ENCODE data around the gene KCTD10.

DNA sequence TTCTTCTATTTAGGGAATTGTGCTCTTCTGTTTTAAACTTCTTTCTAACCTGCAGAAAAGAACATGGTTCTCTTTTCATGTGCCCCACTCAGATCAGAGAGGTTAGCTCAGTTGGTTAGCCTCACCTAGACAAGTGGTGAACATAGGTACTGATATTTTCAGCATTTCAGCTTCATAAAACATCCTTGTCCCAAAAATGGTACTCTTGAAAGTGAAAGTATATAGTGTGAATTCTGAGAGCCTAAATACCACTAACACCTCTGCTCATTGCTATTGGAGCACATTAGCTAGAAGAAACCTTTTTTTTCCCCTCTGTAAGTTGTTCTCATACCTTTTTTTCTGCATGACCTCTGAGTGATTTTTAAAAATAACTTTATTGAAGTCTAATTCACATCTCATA, 17.9 kb upstream of the KCTD10 start:
- TF ChIP-seq, protein P1, sequence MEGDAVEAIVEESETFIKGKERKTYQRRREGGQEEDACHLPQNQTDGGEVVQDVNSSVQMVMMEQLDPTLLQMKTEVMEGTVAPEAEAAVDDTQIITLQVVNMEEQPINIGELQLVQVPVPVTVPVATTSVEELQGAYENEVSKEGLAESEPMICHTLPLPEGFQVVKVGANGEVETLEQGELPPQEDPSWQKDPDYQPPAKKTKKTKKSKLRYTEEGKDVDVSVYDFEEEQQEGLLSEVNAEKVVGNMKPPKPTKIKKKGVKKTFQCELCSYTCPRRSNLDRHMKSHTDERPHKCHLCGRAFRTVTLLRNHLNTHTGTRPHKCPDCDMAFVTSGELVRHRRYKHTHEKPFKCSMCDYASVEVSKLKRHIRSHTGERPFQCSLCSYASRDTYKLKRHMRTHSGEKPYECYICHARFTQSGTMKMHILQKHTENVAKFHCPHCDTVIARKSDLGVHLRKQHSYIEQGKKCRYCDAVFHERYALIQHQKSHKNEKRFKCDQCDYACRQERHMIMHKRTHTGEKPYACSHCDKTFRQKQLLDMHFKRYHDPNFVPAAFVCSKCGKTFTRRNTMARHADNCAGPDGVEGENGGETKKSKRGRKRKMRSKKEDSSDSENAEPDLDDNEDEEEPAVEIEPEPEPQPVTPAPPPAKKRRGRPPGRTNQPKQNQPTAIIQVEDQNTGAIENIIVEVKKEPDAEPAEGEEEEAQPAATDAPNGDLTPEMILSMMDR (optimal IDR thresholded peaks at IDR 0.05 in 1 of 3, IDR thresholded peaks at IDR 0.05 in 1 of 3, conservative IDR thresholded peaks at IDR 0.05 in 1 of 3; ENCODE audit: extremely low read depth in 1 of 3, insufficient read depth in 2 of 3, low read length in 3 of 3) = no peak
- TF ChIP-seq EZH2 (IDR thresholded peaks at IDR 0.05; ENCODE audit: low read length) = no peak
